IMR-90 (cell line): ENCODE measurements around the gene BCAS4. TPM values are rescaled to one million over a fixed set of nuclear protein-coding genes. Genes with fewer than 3 reads are reported as not detected.

Source experiments
- ATAC-seq: fragments of 200-7000 bp; cut with Tn5 transposase; 2 replicates; pipeline ENCODE4 v1.9.1; 2020; ENCODE audit warnings: low read depth, mild to moderate bottlenecking, moderate library complexity
- BruUV-seq: library from RNA; stranded (reverse); fragments of 400-500 nt; replicated peaks from 2 replicates; lab custom pipeline; 2021; lab: Mats Ljungman, UMichigan
- CTCF ChIA-PET: fragments of 300-600 bp; formaldehyde crosslinking; extraction: SDS; loops from one replicate; lab custom pipeline; 2021; ENCODE audit warnings: antibody characterized with exemption; lab: Yijun Ruan, JAX
- POLR2A ChIA-PET: fragments of 300-600 bp; sonication (Branson Sonifier 250); formaldehyde crosslinking; loops from one replicate; lab custom pipeline; 2022; ENCODE audit warnings: antibody characterized with exemption; ENCODE audit not compliant: unreplicated experiment; lab: Charles Lee
- DNase-seq: peaks from one replicate; pipeline ENCODE4 v3.0.0; 2013
- H2AFZ ChIP-seq: replicated peaks from 2 replicates; pipeline ENCODE3; 2013; ENCODE audit warnings: low read length, mild to moderate bottlenecking; ENCODE audit not compliant: poor library complexity
- H2AK5ac ChIP-seq: 2 replicates; pipeline ENCODE4 v1.6.1; 2013; ENCODE audit warnings: low read depth, low read length, inconsistent platforms
- H2AK9ac ChIP-seq: replicated peaks from 2 replicates; pipeline ENCODE3; 2013; ENCODE audit warnings: mild to moderate bottlenecking, low read depth, low read length, moderate library complexity; ENCODE audit not compliant: poor library complexity
- H2BK120ac ChIP-seq: 2 replicates; pipeline ENCODE4 v1.6.1; 2013; ENCODE audit warnings: low read depth, low read length, inconsistent platforms
- H2BK15ac ChIP-seq: 3 replicates; pipeline ENCODE4 v1.6.1; 2013; ENCODE audit warnings: low read depth, low read length, inconsistent platforms
- H2BK20ac ChIP-seq: 2 replicates; pipeline ENCODE4 v1.6.1; 2013; ENCODE audit warnings: low read depth, mild to moderate bottlenecking, inconsistent platforms, low read length, moderate library complexity
- H2BK5ac ChIP-seq: 2 replicates; pipeline ENCODE4 v1.6.1; 2013; ENCODE audit warnings: mild to moderate bottlenecking, low read depth, low read length, inconsistent platforms; ENCODE audit not compliant: poor library complexity, severe bottlenecking
- H3K14ac ChIP-seq: replicated peaks from 2 replicates; pipeline ENCODE4 v1.6.1; 2013; ENCODE audit warnings: low read depth, low read length, inconsistent platforms
- H3K18ac ChIP-seq: 2 replicates; pipeline ENCODE4 v1.6.1; 2013; ENCODE audit warnings: low read depth, low read length, control low read depth
- H3K23ac ChIP-seq: 2 replicates; pipeline ENCODE4 v1.6.1; 2013; ENCODE audit warnings: low read depth, low read length, inconsistent platforms
- H3K27ac ChIP-seq: 2 replicates; pipeline ENCODE4 v1.5.1; 2013; ENCODE audit warnings: mild to moderate bottlenecking, control low read depth, low read length; ENCODE audit not compliant: insufficient read depth
- H3K27me3 ChIP-seq: 2 replicates; pipeline ENCODE4 v1.6.1; 2013; ENCODE audit warnings: low read length; ENCODE audit not compliant: control insufficient read depth, insufficient read depth
- H3K36me3 ChIP-seq: 2 replicates; pipeline ENCODE4 v1.6.1; 2013; ENCODE audit warnings: low read length, mixed read lengths; ENCODE audit not compliant: control insufficient read depth, insufficient read depth
- H3K4ac ChIP-seq: 2 replicates; pipeline ENCODE4 v1.6.1; 2013; ENCODE audit warnings: low read depth, low read length, inconsistent platforms
- H3K4me1 ChIP-seq: 2 replicates; pipeline ENCODE4 v1.6.1; 2013; ENCODE audit warnings: low read length, mixed read lengths; ENCODE audit not compliant: control insufficient read depth, insufficient read depth
- H3K4me2 ChIP-seq: 2 replicates; pipeline ENCODE4 v1.6.1; 2013; ENCODE audit warnings: low read depth, mild to moderate bottlenecking, control low read depth, low read length, moderate library complexity
- H3K4me3 ChIP-seq: 2 replicates; pipeline ENCODE4 v1.5.1; 2013; ENCODE audit warnings: low read depth, mild to moderate bottlenecking, control low read depth, low read length, moderate library complexity; ENCODE audit not compliant: insufficient read depth
- H3K56ac ChIP-seq: 2 replicates; pipeline ENCODE4 v1.6.1; 2013; ENCODE audit warnings: low read length, inconsistent platforms; ENCODE audit not compliant: insufficient read depth; ENCODE audit errors: extremely low read depth
- H3K79me1 ChIP-seq, 2 experiments: 2 replicates each; pipeline ENCODE4 v1.6.1; 2013; ENCODE audit warnings: low read length in 2 of 2, inconsistent platforms in 1 of 2, low read depth in 1 of 2
- H3K9ac ChIP-seq: 2 replicates; pipeline ENCODE4 v1.6.1; 2013; ENCODE audit warnings: low read depth, low read length, control low read depth
- H3K9me1 ChIP-seq: 2 replicates; pipeline ENCODE4 v1.6.1; 2013; ENCODE audit warnings: low read length, inconsistent platforms; ENCODE audit not compliant: insufficient read depth
- H3K9me3 ChIP-seq: 2 replicates; pipeline ENCODE4 v1.6.1; 2013; ENCODE audit warnings: low read length; ENCODE audit not compliant: control insufficient read depth, insufficient read depth
- H4K20me1 ChIP-seq: 2 replicates; pipeline ENCODE4 v1.6.1; 2013; ENCODE audit warnings: low read length, inconsistent platforms; ENCODE audit not compliant: insufficient read depth
- H4K5ac ChIP-seq: 2 replicates; pipeline ENCODE4 v1.6.1; 2013; ENCODE audit warnings: mild to moderate bottlenecking, low read depth, low read length, control low read depth
- H4K8ac ChIP-seq, 2 experiments: 2 replicates each; pipeline ENCODE4 v1.6.1; 2013; ENCODE audit warnings: low read depth in 2 of 2, low read length in 2 of 2, control low read depth in 1 of 2, inconsistent platforms in 1 of 2
- H4K91ac ChIP-seq: 2 replicates; pipeline ENCODE4 v1.6.1; 2013; ENCODE audit warnings: low read depth, low read length, inconsistent platforms; ENCODE audit not compliant: insufficient read depth
- CEBPB ChIP-seq: IDR thresholded peaks from 2 replicates; pipeline ENCODE4 v1.6.1; 2012; ENCODE audit warnings: low read depth, low read length, improper control_type of control experiment
- CHD1 ChIP-seq: IDR thresholded peaks from 2 replicates; pipeline ENCODE4 v1.6.1; 2012; ENCODE audit warnings: low read depth, low read length, improper control_type of control experiment
- ELK1 ChIP-seq: fragments of 150-350 bp; IDR thresholded peaks from 2 replicates; pipeline ENCODE4 v1.6.1; 2016; ENCODE audit warnings: low read depth, mild to moderate bottlenecking, low read length, moderate library complexity, borderline replicate concordance
- FOS ChIP-seq: fragments of 150-350 bp; IDR thresholded peaks from 2 replicates; pipeline ENCODE4 v1.6.1; 2016; ENCODE audit warnings: low read depth, low read length
- MAFK ChIP-seq: IDR thresholded peaks from 2 replicates; pipeline ENCODE4 v1.6.1; 2012; ENCODE audit warnings: low read depth, low read length, improper control_type of control experiment
- MAZ ChIP-seq: IDR thresholded peaks from 2 replicates; pipeline ENCODE4 v1.6.1; 2012; ENCODE audit warnings: low read depth, mild to moderate bottlenecking, low read length, improper control_type of control experiment, moderate library complexity, borderline replicate concordance
- MXI1 ChIP-seq: IDR thresholded peaks from 2 replicates; pipeline ENCODE4 v1.6.1; 2012; ENCODE audit warnings: low read depth, mild to moderate bottlenecking, low read length, moderate library complexity, borderline replicate concordance
- NFE2L2 ChIP-seq: fragments of 150-350 bp; IDR thresholded peaks from 2 replicates; pipeline ENCODE4 v1.6.1; 2016; ENCODE audit warnings: low read depth, mild to moderate bottlenecking, low read length
- POLR2A ChIP-seq: IDR thresholded peaks from 2 replicates; pipeline ENCODE4 v1.6.1; 2012; ENCODE audit warnings: mild to moderate bottlenecking, low read depth, low read length
- RFX5 ChIP-seq: IDR thresholded peaks from 2 replicates; pipeline ENCODE4 v1.8.0; 2012; ENCODE audit warnings: low read depth, mild to moderate bottlenecking, low read length, moderate library complexity
- SMC3 ChIP-seq: fragments of 150-350 bp; IDR thresholded peaks from 2 replicates; pipeline ENCODE4 v1.6.1; 2016; ENCODE audit warnings: low read depth, mild to moderate bottlenecking, antibody characterized with exemption, low read length, moderate library complexity
- USF2 ChIP-seq: fragments of 150-350 bp; IDR thresholded peaks from 2 replicates; pipeline ENCODE4 v1.6.1; 2017; ENCODE audit warnings: mild to moderate bottlenecking, antibody characterized with exemption, low read length, low read depth
- WGBS, 2 experiments: methylation state at CpG; one replicate each; pipeline versions ENCODE4 v1.1.5 to v1.1.7; 2013; ENCODE audit warnings: missing lambda C conversion rate in 2 of 2; ENCODE audit not compliant: insufficient read length in 1 of 2; ENCODE audit errors: extremely low coverage in 2 of 2; 5-methylcytosine and 5-hydroxymethylcytosine counted together
- dilution Hi-C: fragments of 300-500 bp; cut with HindIII; formaldehyde crosslinking; loops from one replicate; pipeline ENCODE4 v1.14.3; 2018; ENCODE audit warnings: low sequenced_read_pairs; ENCODE audit not compliant: unreplicated experiment
- in situ Hi-C: fragments of 300-500 bp; cut with MboI; formaldehyde crosslinking; loops from 3 replicates; pipeline ENCODE4 v1.14.3; 2019; ENCODE audit warnings: low sequenced_read_pairs, inconsistent platforms, mixed read lengths
- intact Hi-C: fragments of 100-400 bp; cut with micrococcal nuclease; formaldehyde crosslinking; loops from 2 replicates; pipeline ENCODE4 v1.10.0; 2022
- polyA plus RNA-seq, 3 experiments: library from polyadenylated mRNA; depleted of rRNA; stranded (reverse); fragments of >200 nt; gene quantifications; 2 replicates each; pipeline ENCODE4 v1.2.3, GENCODE V29; 2012; ENCODE audit warnings: low replicate concordance in 1 of 3
- total RNA-seq: library from RNA; depleted of rRNA; stranded (reverse); fragments of >200 nt; gene quantifications from 2 replicates; pipeline ENCODE4 v1.2.3, GENCODE V29; 2012

The BCAS4 gene
- total and polyA plus RNA-seq, 2 of the 4 experiments (the other 2 are of a cell fraction), result 42.7 to 47.5 TPM

- Histone ChIP-seq H2AFZ (no peak overlapping the region), H3K79me1 (no peaks in the 10 kb centered on the region), H3K18ac (no peak overlapping the region), H3K4me2 (no peak overlapping the region), H3K4me1 (peaks cover 11% of the 10 kb centered on the region), H2AK9ac (no peak overlapping the region), H4K5ac (no peak overlapping the region), H2BK5ac (no peak overlapping the region), H2AK5ac (no peak overlapping the region), H3K4ac (no peak overlapping the region), H4K20me1 (no peaks in the 10 kb centered on the region), H3K27ac (no peak overlapping the region), H3K9ac (no peak overlapping the region), H3K14ac (no peak overlapping the region), H3K9me3 (no peaks in the 10 kb centered on the region), H2BK15ac (no peak overlapping the region), H3K56ac (no peak overlapping the region), H3K27me3 (no peaks in the 10 kb centered on the region), H3K9me1 (peaks cover 5% of the 10 kb centered on the region; the same call in 1 of the 2 replicates), H3K36me3 (no peaks in the 10 kb centered on the region), H2BK120ac (no peak overlapping the region), H2BK20ac (no peak overlapping the region), H4K91ac (no peak overlapping the region), H4K8ac (no peak overlapping the region), H3K4me3 (no peak overlapping the region), H3K23ac (no peak overlapping the region)
- BruUV-seq, result no TSS peak
- no CpG with 5 or more reads among the region's 3 CpGs for WGBS, 2 experiments
- POLR2A ChIA-PET, result no interaction called here
- TF ChIP-seq ELK1 (no peak), FOS (no peak), RFX5 (no peak), MAZ (no peak), SMC3 (no peak), CHD1 (no peak), MXI1 (no peak), NFE2L2 (no peak), CEBPB (no peak), MAFK (no peak), USF2 (no peak), POLR2A (no peak)
- CTCF ChIA-PET, result no interaction called here
- intact Hi-C loops (no loop called here), in situ Hi-C loops (no loop called here), dilution Hi-C loops (no loop called here)
- DNase-seq, result no peak
- ATAC-seq, result no peak
These were observed 29.2 kb upstream of the BCAS4 start for GRCh38 chr20:50765674-50766073.
